Hepatocyte (in vitro differentiated cells): Measurements from ENCODE around the gene UBE2G1.
"Not testable (repeated sequence)": the region's sequence is repeated elsewhere in the genome, so short reads cannot be mapped to it uniquely, and the experiment has no call there.

ENCODE experiments used
- CTCF ChIP-seq: fragments of 200-600 bp; sonication (generic); IDR thresholded peaks from 2 replicates; pipeline ENCODE4 v1.5.1; 2016; ENCODE audit warnings: antibody characterized with exemption, mild to moderate bottlenecking; ENCODE audit not compliant: poor library complexity
- EZH2 ChIP-seq: fragments of 200-600 bp; sonication (generic); IDR thresholded peaks from 2 replicates; pipeline ENCODE4 v1.6.1; 2016; ENCODE audit warnings: antibody characterized with exemption, mild to moderate bottlenecking, borderline replicate concordance
- EZH2phosphoT487 ChIP-seq: fragments of 200-600 bp; sonication (generic); IDR thresholded peaks from one replicate; pipeline ENCODE4 v1.6.1; 2018; ENCODE audit warnings: antibody characterized with exemption, mild to moderate bottlenecking, low read depth, moderate library complexity; ENCODE audit not compliant: unreplicated experiment, severe bottlenecking

GRCh38 chr17:4377247-4377646 lies 10.8 kb upstream of the UBE2G1 start:
- not testable (repeated sequence) for TF ChIP-seq CTCF, EZH2, EZH2phosphoT487
